Colonic mucosa (tissue), 4 donors: ENCODE data around the gene CAMK4. TPM values are rescaled to one million over a fixed set of nuclear protein-coding genes. Genes with fewer than 3 reads are reported as not detected.

Source experiments
- DNase-seq: peaks from one replicate; pipeline ENCODE4 v3.0.0-alpha.2; 2020
- H3K27ac ChIP-seq: fragments of 200-600 bp; one replicate; pipeline ENCODE4 v1.8.0; 2021
- H3K27me3 ChIP-seq: fragments of 200-600 bp; one replicate; pipeline ENCODE4 v1.8.0; 2021
- H3K36me3 ChIP-seq: fragments of 200-600 bp; one replicate; pipeline ENCODE4 v1.8.0; 2021
- H3K4me1 ChIP-seq: fragments of 200-600 bp; one replicate; pipeline ENCODE4 v1.8.0; 2021; ENCODE audit warnings: mild to moderate bottlenecking
- H3K4me3 ChIP-seq: fragments of 200-600 bp; one replicate; pipeline ENCODE4 v1.8.0; 2021
- H3K9ac ChIP-seq, 2 donors: one replicate each; pipeline ENCODE4 v1.7.0; 2013; ENCODE audit warnings: control low read depth in 2 of 2, low read depth in 2 of 2, low read length in 2 of 2
- H3K9me3 ChIP-seq: fragments of 200-600 bp; one replicate; pipeline ENCODE4 v1.8.0; 2021
- intact Hi-C: fragments of 100-400 bp; cut with DNase I; formaldehyde crosslinking; loops from one replicate; pipeline ENCODE4 v1.14.1; 2022
- total RNA-seq, 2 donors: library from RNA; stranded (reverse); fragmentation: NEBNext Ultra II Directional in 1 of 2; extraction: Animal tissue kit (Norgen Biotek cat#: 25700) in 1 of 2; gene quantifications; one replicate each; pipeline ENCODE4 v1.2.1, GENCODE V29; 2021
- TF ChIP-seq, protein P1 (sequence below): fragments of 200-600 bp; IDR thresholded peaks from one replicate; pipeline ENCODE4 v1.8.0; 2022; ENCODE audit warnings: antibody characterized with exemption, mild to moderate bottlenecking
- donor health status: healthy.
- donor health status: DM: no; HTN: no; CAD: no.
- donor health status: DM: no; HTN: no; CAD: no.

Gene CAMK4
- total RNA-seq, 2 donors from 2014 or later: 2.4 to 2.9 TPM

DNA sequence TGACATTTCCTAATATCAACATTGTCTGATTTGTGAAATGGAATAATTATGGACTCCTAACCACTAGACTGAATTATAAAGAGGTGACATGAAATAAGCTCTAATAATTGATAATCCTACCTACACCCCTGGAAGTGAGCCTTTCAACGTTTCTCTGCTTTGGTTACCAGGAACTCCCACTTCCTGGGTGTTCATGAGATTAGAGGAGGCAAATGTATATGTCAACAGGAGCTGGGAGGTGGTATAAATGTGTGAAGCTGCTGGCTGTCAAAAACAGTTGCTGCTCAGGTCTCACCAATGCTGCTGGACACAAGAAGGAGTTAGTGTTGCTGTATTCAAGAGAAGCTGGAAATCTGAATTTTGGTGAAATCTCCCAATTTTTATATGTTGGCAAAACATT lies 96.8 kb downstream of the CAMK4 start:
- no peaks in the 10 kb centered on the region for H3K9me3 ChIP-seq
- H3K36me3 ChIP-seq: no peaks in the 10 kb centered on the region
- no peak overlapping the region for H3K4me3 ChIP-seq
- TF ChIP-seq, protein P1, sequence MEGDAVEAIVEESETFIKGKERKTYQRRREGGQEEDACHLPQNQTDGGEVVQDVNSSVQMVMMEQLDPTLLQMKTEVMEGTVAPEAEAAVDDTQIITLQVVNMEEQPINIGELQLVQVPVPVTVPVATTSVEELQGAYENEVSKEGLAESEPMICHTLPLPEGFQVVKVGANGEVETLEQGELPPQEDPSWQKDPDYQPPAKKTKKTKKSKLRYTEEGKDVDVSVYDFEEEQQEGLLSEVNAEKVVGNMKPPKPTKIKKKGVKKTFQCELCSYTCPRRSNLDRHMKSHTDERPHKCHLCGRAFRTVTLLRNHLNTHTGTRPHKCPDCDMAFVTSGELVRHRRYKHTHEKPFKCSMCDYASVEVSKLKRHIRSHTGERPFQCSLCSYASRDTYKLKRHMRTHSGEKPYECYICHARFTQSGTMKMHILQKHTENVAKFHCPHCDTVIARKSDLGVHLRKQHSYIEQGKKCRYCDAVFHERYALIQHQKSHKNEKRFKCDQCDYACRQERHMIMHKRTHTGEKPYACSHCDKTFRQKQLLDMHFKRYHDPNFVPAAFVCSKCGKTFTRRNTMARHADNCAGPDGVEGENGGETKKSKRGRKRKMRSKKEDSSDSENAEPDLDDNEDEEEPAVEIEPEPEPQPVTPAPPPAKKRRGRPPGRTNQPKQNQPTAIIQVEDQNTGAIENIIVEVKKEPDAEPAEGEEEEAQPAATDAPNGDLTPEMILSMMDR: no peak
- no peak overlapping the region for H3K27ac ChIP-seq
- no peak overlapping the region for H3K9ac ChIP-seq
- no peaks in the 10 kb centered on the region for H3K27me3 ChIP-seq
- no peaks in the 10 kb centered on the region for H3K4me1 ChIP-seq
- DNase-seq: no peak
- intact Hi-C loops: no loop called here

DNA sequence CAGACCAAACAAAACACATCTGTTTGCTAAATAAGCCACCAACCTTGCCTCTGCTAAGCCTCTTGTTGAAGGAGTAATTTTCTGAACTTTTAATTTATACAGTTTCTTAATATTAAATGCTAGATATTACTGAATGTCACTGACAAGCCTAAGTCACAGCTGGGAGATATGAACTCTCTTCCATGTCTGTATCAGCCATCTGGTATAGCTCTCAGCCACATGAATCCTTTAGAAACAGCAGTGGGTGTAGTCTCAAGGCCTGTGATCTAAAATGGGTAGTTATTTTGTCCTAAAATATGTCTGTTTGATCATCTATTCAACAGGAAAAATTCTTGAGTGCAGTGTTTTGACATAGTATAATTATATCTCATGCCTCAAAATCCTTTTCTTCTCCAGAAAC lies 97.2 kb downstream of the CAMK4 start:
- TF ChIP-seq, protein P1: no peak
- Histone ChIP-seq H3K27me3 (no peaks in the 10 kb centered on the region), H3K4me3 (no peak overlapping the region), H3K4me1 (no peaks in the 10 kb centered on the region), H3K36me3 (no peaks in the 10 kb centered on the region), H3K9ac (no peak overlapping the region), H3K27ac (no peak overlapping the region), H3K9me3 (no peaks in the 10 kb centered on the region)
- intact Hi-C loops: no loop called here
- no peak for DNase-seq

DNA sequence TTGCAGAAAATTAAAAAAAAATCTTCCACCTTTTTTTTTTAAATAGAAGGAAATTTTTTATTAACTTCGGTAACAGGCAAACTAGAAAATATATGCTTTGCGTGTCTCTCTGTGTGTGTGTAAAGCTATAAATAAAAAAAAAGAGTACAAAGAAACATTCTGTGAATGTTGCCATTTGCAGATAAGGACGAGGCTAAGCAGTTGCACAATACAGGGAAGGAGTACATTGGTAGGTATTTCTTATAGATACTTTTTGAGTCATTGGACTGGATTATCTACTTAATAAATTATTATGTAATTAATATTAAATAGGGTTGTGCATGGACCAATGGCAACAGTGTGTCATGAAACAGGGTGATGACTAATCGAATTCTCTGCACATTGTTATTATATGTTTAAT lies 102.4 kb downstream of the CAMK4 start:
- intact Hi-C loops: no loop called here

DNA sequence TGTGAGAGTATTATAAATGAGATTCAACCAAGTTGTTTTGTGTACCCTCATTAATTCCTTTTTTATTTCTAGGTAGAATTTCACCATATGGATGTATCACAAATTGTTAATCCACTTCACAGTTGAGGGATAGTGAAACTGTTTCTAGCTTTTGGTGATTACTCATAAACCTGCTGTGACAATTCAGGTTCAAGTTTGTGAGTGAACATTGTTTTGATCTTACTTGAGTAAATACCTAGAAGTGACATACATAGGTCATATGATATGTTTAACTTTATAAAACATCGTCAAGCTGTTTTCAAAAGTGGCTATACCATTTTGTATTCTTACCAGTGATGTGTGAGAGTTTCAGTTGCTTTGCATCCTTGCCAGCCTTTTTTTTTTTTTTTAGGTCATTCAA lies 112.9 kb downstream of the CAMK4 start:
- DNase-seq: no peak
- no peaks in the 10 kb centered on the region for H3K27me3 ChIP-seq
- no peak overlapping the region for H3K9ac ChIP-seq
- intact Hi-C loops: no loop called here
- no peak overlapping the region for H3K27ac ChIP-seq
- no peaks in the 10 kb centered on the region for H3K9me3 ChIP-seq
- H3K36me3 ChIP-seq: no peaks in the 10 kb centered on the region
- no peaks in the 10 kb centered on the region for H3K4me1 ChIP-seq
- TF ChIP-seq, protein P1: no peak
- H3K4me3 ChIP-seq: no peak overlapping the region

More for the DNA sequence above, 102.4 kb downstream of the CAMK4 start:
- no peaks in the 10 kb centered on the region for H3K9me3 ChIP-seq
- no peak overlapping the region for H3K9ac ChIP-seq
- H3K27ac ChIP-seq: no peak overlapping the region
- no peak overlapping the region for H3K4me3 ChIP-seq
- no peaks in the 10 kb centered on the region for H3K27me3 ChIP-seq
- no peaks in the 10 kb centered on the region for H3K4me1 ChIP-seq
- DNase-seq: no peak
- no peaks in the 10 kb centered on the region for H3K36me3 ChIP-seq
- TF ChIP-seq, protein P1: no peak

DNA sequence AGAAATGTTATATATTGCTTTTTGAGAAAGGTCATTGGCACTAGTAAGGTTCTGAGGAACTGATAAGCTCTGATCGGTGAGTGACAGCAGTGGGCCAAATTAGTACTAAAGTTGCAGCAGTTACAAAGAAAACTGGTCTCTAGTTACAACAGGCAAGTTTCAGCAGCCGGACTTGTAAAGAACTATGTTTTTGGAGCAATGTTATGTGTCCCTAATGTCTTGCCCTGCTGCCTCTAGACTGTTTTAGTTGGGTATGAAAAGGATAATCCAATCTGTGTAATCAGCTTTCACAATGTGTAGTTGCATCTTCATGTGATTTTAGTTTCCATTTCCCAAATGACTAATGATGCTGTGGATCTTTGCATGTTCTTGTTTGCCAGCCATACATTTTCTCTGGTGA lies 113.5 kb downstream of the CAMK4 start:
- no peak overlapping the region for H3K9ac ChIP-seq
- H3K36me3 ChIP-seq: no peaks in the 10 kb centered on the region
- TF ChIP-seq, protein P1: no peak
- DNase-seq: no peak
- intact Hi-C loops: no loop called here
- H3K4me3 ChIP-seq: no peak overlapping the region
- H3K9me3 ChIP-seq: no peaks in the 10 kb centered on the region
- no peaks in the 10 kb centered on the region for H3K27me3 ChIP-seq
- no peak overlapping the region for H3K27ac ChIP-seq
- H3K4me1 ChIP-seq: no peaks in the 10 kb centered on the region

DNA sequence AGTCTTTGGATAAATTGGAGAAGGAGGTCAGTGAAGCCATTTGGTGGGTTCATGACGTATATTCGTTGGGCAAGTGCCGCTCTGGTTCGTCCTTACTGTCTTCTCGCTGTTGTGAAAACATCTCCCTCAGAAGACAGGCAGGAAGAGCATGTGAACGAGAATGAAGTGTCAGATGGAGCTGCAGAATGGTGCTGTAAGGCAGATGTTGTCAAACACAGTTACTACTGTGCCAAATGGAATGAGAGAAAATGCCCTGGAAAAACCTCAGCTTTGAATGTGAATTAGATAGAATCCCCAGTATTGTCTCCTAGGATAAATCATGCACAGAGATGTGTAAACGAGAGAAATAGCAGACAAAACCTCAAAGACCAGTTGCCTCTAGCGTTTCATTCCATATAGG lies 121.5 kb downstream of the CAMK4 start:
- Histone ChIP-seq H3K27me3 (no peaks in the 10 kb centered on the region), H3K27ac (no peak overlapping the region), H3K4me1 (no peaks in the 10 kb centered on the region), H3K9ac (no peak overlapping the region), H3K9me3 (no peaks in the 10 kb centered on the region), H3K4me3 (no peak overlapping the region), H3K36me3 (no peaks in the 10 kb centered on the region)
- DNase-seq: no peak
- TF ChIP-seq, protein P1: no peak
- intact Hi-C loops: no loop called here
